Measurements from ENCODE around the gene TCF15. TPM values are rescaled to one million over a fixed set of nuclear protein-coding genes. Genes with fewer than 3 reads are reported as not detected.

Gene TCF15
- polyA plus RNA-seq, 3 donors = not detected

DNA sequence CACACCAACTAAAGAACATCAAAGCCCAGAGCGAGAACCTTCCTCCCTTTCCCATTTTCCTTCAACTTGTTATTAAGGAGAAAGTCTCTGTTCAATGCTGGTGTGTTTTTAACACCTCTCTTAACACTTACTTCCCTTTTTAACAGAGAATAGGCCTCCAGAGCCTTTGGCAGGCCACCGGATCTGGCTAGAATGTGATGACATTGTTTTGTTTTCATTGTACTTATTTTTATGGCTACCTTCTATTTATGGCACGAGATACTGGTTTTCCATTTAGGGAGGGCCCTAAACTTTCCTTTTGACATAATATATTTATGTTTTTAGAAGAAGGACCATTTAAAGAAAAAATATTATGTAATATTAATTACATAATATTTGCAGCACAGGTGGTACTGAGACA lies 21.6 kb downstream of the TCF15 start:
- intact Hi-C loops (cut with micrococcal nuclease) = no loop called here
- Mint-ChIP-seq H3K36me3 (no peaks in the 10 kb centered on the region), H3K9me3 (peaks cover 0 to 4% (median 0%) of the 10 kb centered on the region in 7 donors), H3K27ac (no peak overlapping the region), H3K27me3 (ENCODE audit: low read depth in 3 of 3) (peaks cover 2 to 15% (median 3%) of the 10 kb centered on the region in 3 donors), H3K4me1 (peaks cover 1% of the 10 kb centered on the region), H3K4me3 (no peak overlapping the region)
- no peak overlapping the region for H2AFZ ChIP-seq (ENCODE audit: insufficient read depth, low read depth, low read length, poor library complexity, severe bottlenecking)
- H3K9ac ChIP-seq (ENCODE audit: insufficient read depth, low read length, poor library complexity, severe bottlenecking) = no peak overlapping the region
- no peak overlapping the region for H3K27ac ChIP-seq (ENCODE audit: low read depth in 1 of 2, low read length in 2 of 2)
- no peaks in the 10 kb centered on the region for H3K79me2 ChIP-seq (ENCODE audit: insufficient read depth, low read length)
- no peaks in the 10 kb centered on the region for H4K20me1 ChIP-seq (ENCODE audit: insufficient read depth, low read length)
- H3K4me3 ChIP-seq (replicated peaks in 1 of 3; ENCODE audit: low read depth in 2 of 3, low read length in 3 of 3) = no peak overlapping the region
- no peaks in the 10 kb centered on the region for H3K4me1 ChIP-seq (ENCODE audit: control insufficient read depth in 1 of 2, insufficient read depth in 2 of 2, low read length in 2 of 2)
- TF ChIP-seq, protein P1, sequence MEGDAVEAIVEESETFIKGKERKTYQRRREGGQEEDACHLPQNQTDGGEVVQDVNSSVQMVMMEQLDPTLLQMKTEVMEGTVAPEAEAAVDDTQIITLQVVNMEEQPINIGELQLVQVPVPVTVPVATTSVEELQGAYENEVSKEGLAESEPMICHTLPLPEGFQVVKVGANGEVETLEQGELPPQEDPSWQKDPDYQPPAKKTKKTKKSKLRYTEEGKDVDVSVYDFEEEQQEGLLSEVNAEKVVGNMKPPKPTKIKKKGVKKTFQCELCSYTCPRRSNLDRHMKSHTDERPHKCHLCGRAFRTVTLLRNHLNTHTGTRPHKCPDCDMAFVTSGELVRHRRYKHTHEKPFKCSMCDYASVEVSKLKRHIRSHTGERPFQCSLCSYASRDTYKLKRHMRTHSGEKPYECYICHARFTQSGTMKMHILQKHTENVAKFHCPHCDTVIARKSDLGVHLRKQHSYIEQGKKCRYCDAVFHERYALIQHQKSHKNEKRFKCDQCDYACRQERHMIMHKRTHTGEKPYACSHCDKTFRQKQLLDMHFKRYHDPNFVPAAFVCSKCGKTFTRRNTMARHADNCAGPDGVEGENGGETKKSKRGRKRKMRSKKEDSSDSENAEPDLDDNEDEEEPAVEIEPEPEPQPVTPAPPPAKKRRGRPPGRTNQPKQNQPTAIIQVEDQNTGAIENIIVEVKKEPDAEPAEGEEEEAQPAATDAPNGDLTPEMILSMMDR (IDR thresholded peaks at IDR 0.05) = no peak
- WGBS (ENCODE audit: insufficient coverage) = no CpG with 5 or more reads among the region's 3 CpGs
- DNase-seq = no peak
- H3K4me2 ChIP-seq (replicated peaks; ENCODE audit: extremely low read depth, low read length, poor library complexity, severe bottlenecking) = no peak overlapping the region
- no peaks in the 10 kb centered on the region for H3K36me3 ChIP-seq (replicated peaks in 1 of 2; ENCODE audit: control insufficient read depth in 1 of 2, insufficient read depth in 2 of 2, low read length in 2 of 2)
- no peaks in the 10 kb centered on the region for H3K27me3 ChIP-seq (ENCODE audit: control insufficient read depth in 2 of 2, insufficient read depth in 2 of 2, low read length in 2 of 2)
- H3K9me3 ChIP-seq (replicated peaks in 1 of 2; ENCODE audit: control insufficient read depth in 1 of 2, insufficient read depth in 1 of 2, low read length in 2 of 2) = no peaks in the 10 kb centered on the region

DNA sequence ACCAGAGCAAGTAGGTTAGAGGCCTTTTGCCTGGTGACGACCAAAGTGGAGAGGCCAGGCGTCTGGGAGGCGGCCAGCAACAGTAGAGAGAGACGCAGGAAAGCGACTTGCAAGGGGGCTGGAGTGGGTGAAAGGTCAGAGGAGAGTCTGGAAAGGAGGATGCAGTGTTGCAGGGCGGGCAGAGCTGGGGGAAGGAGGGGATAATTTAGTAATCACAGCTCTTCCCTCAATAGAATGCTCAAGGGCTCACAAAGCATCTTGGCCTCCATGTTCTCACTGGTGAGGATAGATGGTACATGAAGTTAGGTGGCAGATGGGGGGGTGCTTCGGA lies 25.2 kb downstream of the TCF15 start:
- H3K4me1 Mint-ChIP-seq = peaks cover 4% of the 10 kb centered on the region
- Histone ChIP-seq H2AFZ (ENCODE audit: insufficient read depth, low read depth, low read length, poor library complexity, severe bottlenecking) (no peak overlapping the region), H4K20me1 (ENCODE audit: insufficient read depth, low read length) (no peaks in the 10 kb centered on the region), H3K4me1 (ENCODE audit: control insufficient read depth in 1 of 2, insufficient read depth in 2 of 2, low read length in 2 of 2) (no peaks in the 10 kb centered on the region), H3K4me2 (replicated peaks; ENCODE audit: extremely low read depth, low read length, poor library complexity, severe bottlenecking) (no peak overlapping the region), H3K36me3 (replicated peaks in 1 of 2; ENCODE audit: control insufficient read depth in 1 of 2, insufficient read depth in 2 of 2, low read length in 2 of 2) (no peaks in the 10 kb centered on the region), H3K9me3 (replicated peaks in 1 of 2; ENCODE audit: control insufficient read depth in 1 of 2, insufficient read depth in 1 of 2, low read length in 2 of 2) (no peaks in the 10 kb centered on the region), H3K27me3 (ENCODE audit: control insufficient read depth in 2 of 2, insufficient read depth in 2 of 2, low read length in 2 of 2) (no peaks in the 10 kb centered on the region), H3K79me2 (ENCODE audit: insufficient read depth, low read length) (no peaks in the 10 kb centered on the region), H3K27ac (ENCODE audit: low read depth in 1 of 2, low read length in 2 of 2) (no peak overlapping the region), H3K9ac (ENCODE audit: insufficient read depth, low read length, poor library complexity, severe bottlenecking) (no peak overlapping the region), H3K4me3 (replicated peaks in 1 of 3; ENCODE audit: low read depth in 2 of 3, low read length in 3 of 3) (no peak overlapping the region)
- intact Hi-C loops (cut with micrococcal nuclease) = no loop called here
- TF ChIP-seq, protein P1 (IDR thresholded peaks at IDR 0.05) = no peak
- no peak overlapping the region for H3K4me3 Mint-ChIP-seq
- H3K27me3 Mint-ChIP-seq (ENCODE audit: low read depth in 3 of 3) = peaks cover 0 to 1% (median 0%) of the 10 kb centered on the region in 3 donors
- H3K9me3 Mint-ChIP-seq = peaks cover 0 to 5% (median 0%) of the 10 kb centered on the region in 7 donors
- no peaks in the 10 kb centered on the region for H3K36me3 Mint-ChIP-seq
- no peak for DNase-seq
- no peak overlapping the region for H3K27ac Mint-ChIP-seq
- WGBS (ENCODE audit: insufficient coverage) = 83% methylated on average over 5 of the region's 7 CpGs

All from CD14-positive monocyte (primary cell).